SK-N-SH treated with all-trans-retinoic acid at 6 μM for 48 hours (cell line): ENCODE data around the gene IGDCC3.

Experiments
- ARNTL ChIP-seq: fragments of 450-650 bp; formaldehyde crosslinking; IDR thresholded peaks from 2 replicates; pipeline ENCODE4 v1.5.0; 2020; ENCODE audit warnings: low read depth, mild to moderate bottlenecking, moderate library complexity, borderline replicate concordance
- CREB5 ChIP-seq: fragments of 250-450 bp; sonication (Bioruptor Pico); IDR thresholded peaks from 2 replicates; pipeline ENCODE4 v1.5.1; 2020; ENCODE audit warnings: low read depth, mild to moderate bottlenecking, moderate library complexity
- CSDC2 ChIP-seq: fragments of 250-450 bp; sonication (Bioruptor Pico); IDR thresholded peaks from 2 replicates; pipeline ENCODE4 v1.5.0; 2020; ENCODE audit warnings: mild to moderate bottlenecking, moderate library complexity
- CSRNP3 ChIP-seq: fragments of 250-450 bp; sonication (Bioruptor Pico); IDR thresholded peaks from 2 replicates; pipeline ENCODE4 v1.5.1; 2021; ENCODE audit warnings: mild to moderate bottlenecking, moderate library complexity
- OSR1 ChIP-seq: fragments of 250-450 bp; sonication (Bioruptor Pico); IDR thresholded peaks from 2 replicates; pipeline ENCODE4 v1.8.0; 2022; ENCODE audit warnings: moderate library complexity, mild to moderate bottlenecking, inconsistent platforms
- ZNF8 ChIP-seq: fragments of 450-650 bp; formaldehyde crosslinking; IDR thresholded peaks from 2 replicates; pipeline ENCODE4 v1.5.0; 2020; ENCODE audit warnings: mild to moderate bottlenecking, moderate library complexity

GRCh38 chr15:65400760-65401610, 23.2 kb upstream of the IGDCC3 start:
- TF ChIP-seq CSDC2 (CRISPR knock-in tag): no peak
- TF ChIP-seq ARNTL (CRISPR knock-in tag): no peak
- TF ChIP-seq CSRNP3 (CRISPR knock-in tag): no peak
- no peak for TF ChIP-seq ZNF8 (CRISPR knock-in tag)
- TF ChIP-seq OSR1 (CRISPR knock-in tag): no peak
- TF ChIP-seq CREB5 (CRISPR knock-in tag): no peak
